ENCODE measurements around the gene PRUNE2.
"Not testable (repeated sequence)": the region's sequence is repeated elsewhere in the genome, so short reads cannot be mapped to it uniquely, and the experiment has no call there.

Gene PRUNE2, protein sequence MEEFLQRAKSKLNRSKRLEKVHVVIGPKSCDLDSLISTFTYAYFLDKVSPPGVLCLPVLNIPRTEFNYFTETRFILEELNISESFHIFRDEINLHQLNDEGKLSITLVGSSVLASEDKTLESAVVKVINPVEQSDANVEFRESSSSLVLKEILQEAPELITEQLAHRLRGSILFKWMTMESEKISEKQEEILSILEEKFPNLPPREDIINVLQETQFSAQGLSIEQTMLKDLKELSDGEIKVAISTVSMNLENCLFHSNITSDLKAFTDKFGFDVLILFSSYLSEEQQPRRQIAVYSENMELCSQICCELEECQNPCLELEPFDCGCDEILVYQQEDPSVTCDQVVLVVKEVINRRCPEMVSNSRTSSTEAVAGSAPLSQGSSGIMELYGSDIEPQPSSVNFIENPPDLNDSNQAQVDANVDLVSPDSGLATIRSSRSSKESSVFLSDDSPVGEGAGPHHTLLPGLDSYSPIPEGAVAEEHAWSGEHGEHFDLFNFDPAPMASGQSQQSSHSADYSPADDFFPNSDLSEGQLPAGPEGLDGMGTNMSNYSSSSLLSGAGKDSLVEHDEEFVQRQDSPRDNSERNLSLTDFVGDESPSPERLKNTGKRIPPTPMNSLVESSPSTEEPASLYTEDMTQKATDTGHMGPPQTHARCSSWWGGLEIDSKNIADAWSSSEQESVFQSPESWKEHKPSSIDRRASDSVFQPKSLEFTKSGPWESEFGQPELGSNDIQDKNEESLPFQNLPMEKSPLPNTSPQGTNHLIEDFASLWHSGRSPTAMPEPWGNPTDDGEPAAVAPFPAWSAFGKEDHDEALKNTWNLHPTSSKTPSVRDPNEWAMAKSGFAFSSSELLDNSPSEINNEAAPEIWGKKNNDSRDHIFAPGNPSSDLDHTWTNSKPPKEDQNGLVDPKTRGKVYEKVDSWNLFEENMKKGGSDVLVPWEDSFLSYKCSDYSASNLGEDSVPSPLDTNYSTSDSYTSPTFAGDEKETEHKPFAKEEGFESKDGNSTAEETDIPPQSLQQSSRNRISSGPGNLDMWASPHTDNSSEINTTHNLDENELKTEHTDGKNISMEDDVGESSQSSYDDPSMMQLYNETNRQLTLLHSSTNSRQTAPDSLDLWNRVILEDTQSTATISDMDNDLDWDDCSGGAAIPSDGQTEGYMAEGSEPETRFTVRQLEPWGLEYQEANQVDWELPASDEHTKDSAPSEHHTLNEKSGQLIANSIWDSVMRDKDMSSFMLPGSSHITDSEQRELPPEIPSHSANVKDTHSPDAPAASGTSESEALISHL (N-terminal part only)

GRCh38 chr9:76905791-76906646, at the start of gene PRUNE2:
PRUNE2 (minus strand) TSS chr9:76906114; CDS start chr9:76905963, 151 bp downstream.
- DNase-seq, result peak; percentile 87

DNA sequence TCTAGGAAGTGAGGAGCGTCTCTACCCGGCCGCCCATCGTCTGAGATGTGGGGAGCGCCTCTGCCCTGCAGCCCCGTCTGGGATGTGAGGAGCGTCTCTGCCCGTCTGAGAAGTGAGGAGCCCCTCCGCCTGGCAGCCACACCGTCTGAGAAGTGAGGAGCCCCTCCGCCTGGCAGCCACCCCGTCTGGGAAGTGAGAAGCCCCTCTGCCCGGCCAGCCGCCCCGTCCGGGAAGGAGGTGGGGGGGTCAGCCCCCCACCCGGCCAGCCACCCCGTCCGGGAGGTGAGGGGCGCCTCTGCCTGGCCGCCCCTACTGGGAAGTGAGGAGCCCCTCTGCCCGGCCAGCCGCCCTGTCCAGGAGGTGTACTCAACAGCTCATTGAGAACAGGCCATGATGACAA, 49.5 kb upstream of the PRUNE2 start:
- DNase-seq, result not testable (repeated sequence)

- no peak for DNase-seq
Measured at GRCh38 chr9:76949865-76950264, 44.0 kb upstream of the PRUNE2 start.

DNA sequence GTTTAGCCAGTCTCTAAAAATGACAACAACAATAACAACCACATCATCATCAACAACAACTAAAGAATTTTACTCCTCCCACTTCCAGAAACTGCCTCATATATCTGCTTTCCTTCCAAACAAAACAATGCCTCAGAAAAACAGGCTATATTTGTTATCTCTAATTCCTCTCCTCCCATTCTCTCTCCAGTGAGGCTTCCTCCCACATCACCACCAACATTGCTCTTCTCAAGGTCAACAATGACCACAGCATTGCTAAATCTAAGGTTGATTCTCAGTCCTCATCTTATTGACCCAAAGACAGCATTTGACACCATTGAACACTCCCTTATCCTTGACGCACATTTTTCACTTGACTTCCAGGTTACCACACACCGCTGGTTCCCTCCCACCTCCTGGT, 38.1 kb upstream of the PRUNE2 start:
- DNase-seq, result no peak

DNA sequence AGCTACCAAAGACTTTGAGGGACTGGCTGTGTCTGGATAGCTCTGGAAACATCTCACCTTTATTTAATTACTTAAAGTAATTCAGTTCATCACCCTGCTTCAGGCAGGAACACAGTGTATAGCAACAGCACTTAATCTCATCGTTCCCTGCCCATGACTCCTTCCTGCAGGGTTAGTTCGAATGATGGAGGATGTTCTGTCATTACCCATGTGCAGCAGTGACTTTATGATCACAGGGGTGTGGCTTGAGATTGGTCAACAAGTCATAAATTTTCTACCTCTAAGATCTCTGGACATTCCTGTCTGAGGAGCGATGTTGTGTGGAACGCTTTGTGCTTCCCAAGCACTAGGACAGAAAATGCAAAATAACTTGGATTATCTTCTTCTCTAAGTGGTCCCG, 37.1 kb upstream of the PRUNE2 start:
- DNase-seq, result no peak

DNA sequence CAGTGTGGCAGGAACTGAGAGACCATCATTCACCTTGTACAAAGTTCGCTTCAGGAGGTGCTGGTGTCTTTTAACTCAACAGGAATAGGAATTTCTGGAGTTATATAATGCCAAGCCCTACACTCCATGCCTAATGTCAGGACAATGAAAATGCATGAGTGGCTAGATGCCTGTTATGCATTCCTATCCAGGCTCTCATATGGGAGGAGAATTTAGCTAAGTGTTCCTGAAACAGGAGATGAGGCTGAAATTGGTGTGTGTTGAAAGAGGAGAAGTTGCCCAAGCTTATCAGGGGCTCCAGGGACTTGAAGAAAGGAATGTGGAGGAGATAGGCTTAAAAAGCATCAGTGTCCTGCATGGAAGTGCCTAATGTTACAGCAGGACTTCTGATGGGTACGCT, 26.8 kb upstream of the PRUNE2 start:
- no peak for DNase-seq

- no peak for DNase-seq
Measured at GRCh38 chr9:76932265-76932664, 26.4 kb upstream of the PRUNE2 start.

GRCh38 chr9:76927540-76928240, 21.8 kb upstream of the PRUNE2 start:
- no peak for DNase-seq

- DNase-seq, result no peak
Measured at GRCh38 chr9:76926846-76927245, 20.9 kb upstream of the PRUNE2 start.

DNA sequence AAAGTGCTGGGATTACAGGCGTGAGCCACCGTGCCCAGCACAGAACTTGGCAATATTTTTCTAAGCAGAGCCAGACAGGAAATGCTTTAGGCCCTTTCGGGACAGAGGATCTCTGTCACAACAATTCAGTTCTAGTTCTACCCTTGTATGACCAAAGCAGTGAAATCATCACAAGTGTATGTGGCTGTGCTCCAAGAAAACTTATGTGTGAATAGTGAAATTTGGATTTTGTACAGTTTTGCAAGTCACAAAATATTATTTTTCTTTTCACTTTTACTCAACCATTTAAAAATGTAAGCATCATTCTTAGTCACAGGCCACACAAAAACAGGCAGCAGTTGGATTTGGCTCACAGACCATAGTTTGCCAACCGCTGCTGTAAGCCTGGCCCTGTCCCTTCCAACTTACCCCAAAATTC, 20.4 kb upstream of the PRUNE2 start:
- no peak for DNase-seq

- DNase-seq, result no peak
Measured at GRCh38 chr9:76921165-76921564, 15.3 kb upstream of the PRUNE2 start.

GRCh38 chr9:76917299-76917698, 11.4 kb upstream of the PRUNE2 start:
- no peak for DNase-seq

DNA sequence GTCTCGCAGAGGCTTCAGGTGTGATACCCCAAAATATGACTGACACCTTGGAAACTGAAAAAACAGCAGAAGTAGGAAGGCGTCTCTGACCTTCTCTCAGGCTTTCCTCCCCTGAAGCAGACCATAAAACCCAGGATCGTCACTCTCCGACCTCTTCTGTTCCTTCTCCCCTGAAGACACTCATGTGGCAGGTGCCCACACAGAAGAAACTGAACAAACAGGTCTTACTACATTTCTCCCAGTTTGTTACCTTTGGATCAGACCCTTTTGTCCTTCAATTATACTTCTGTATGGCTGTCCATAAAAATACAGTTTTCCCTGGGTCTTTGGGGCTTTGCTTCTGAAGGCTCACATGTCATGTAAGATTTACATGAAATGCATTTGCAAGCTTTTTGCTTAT, 10.3 kb upstream of the PRUNE2 start:
- no peak for DNase-seq

DNA sequence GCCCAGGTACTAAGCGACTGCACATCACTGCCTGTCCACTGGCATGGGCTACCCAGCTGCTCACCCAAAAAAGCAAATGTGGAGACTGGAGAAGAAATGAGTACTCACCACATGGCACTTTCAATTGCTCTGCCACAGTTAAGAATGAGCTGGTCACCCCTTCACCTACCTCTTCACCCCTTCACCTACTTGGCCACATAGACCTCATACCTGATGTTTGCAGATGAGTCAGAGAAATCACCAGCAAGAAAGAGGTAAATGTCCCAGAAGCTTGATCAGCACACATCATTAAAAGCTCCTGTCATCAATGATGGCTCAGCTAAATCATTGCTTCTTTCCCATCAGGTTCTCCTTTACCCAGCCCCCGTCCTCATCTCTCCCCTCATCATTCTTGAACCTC, 7.6 kb upstream of the PRUNE2 start:
- DNase-seq, result no peak

DNA sequence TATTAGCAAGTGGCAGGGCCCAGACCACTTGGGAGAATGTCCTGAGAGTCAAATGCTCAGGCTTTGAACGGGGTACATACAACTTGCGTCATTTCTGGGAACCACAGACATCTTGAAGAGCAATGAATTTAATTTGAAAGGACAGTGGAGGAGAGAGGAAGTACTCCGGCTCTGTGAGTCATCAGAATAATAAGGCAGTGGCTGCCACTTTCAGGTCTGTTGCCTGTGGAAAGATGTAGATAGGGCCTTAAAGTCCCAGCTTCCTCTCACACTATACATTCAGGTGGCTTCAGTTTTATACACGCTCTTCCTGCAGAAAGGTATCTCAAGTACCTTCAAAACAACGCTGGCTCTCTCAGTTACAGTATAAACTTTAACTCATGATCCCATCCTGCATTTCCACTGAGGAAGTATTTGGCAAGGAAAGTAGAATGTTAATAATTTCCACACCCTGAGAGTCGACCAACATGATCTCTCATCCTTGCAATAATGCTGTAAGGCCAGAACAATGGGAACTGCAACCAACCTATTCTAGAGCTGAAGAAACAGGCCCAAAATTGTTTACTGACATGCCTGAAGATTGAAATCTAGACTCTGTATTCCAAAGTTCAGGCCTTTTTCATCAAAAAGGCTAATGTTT, 6.8 kb upstream of the PRUNE2 start:
- no peak for DNase-seq

GRCh38 chr9:76911971-76912370, 6.1 kb upstream of the PRUNE2 start:
- DNase-seq, result peak; percentile 56

- DNase-seq, result no peak
Measured at GRCh38 chr9:76910861-76911260, 4.9 kb upstream of the PRUNE2 start.

- no peak for DNase-seq
Measured at GRCh38 chr9:76906647-76906975, 697 bp upstream of the PRUNE2 start.

DNA sequence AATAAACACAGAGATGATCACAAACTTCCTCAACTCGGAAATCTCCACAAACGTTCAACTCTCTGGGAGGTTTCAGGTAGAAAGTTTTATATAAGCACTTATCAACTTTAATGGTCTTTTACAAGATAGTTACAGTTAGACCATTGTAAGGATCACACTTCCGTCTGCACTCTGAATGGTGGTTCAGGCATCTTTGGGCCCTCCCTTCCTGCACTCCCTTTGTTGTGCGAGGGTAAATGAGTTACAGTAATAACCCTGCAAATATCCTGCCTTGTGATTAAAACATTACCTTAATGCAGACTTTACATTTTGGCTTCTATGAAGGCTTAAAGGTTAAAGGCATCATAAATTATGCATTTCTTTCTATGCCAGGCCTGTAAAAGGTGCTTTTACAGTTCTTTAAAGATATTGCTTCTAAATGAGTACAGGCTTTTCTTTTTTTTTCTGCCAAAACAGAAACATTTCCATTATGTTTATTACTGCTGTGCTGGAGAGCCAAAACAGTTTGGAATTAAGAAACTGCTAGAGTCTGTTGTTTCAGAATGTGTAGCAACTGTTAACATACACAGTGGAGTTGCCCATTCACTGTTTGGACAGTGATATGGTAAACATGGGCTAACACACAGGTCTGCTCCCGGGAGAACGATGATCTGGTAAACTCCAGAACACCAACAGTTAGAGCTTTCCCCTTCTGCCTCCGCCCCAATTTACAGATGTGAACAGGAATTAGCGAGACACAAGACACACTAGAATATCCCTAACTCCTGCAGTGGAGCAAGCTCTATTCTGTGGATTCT, 1.1 kb downstream of the PRUNE2 start:
- DNase-seq, result no peak

GRCh38 chr9:76902395-76902794, 3.5 kb downstream of the PRUNE2 start:
- no peak for DNase-seq

All from COR-L47 (cell line).